Hepatocyte (in vitro differentiated cells): ENCODE data around the gene CELA3A.

Experiments
- CTCF ChIP-seq: fragments of 200-600 bp; sonication (generic); IDR thresholded peaks from 2 replicates; pipeline ENCODE4 v1.5.1; 2016; ENCODE audit warnings: antibody characterized with exemption, mild to moderate bottlenecking; ENCODE audit not compliant: poor library complexity
- EZH2 ChIP-seq: fragments of 200-600 bp; sonication (generic); IDR thresholded peaks from 2 replicates; pipeline ENCODE4 v1.6.1; 2016; ENCODE audit warnings: antibody characterized with exemption, mild to moderate bottlenecking, borderline replicate concordance
- EZH2phosphoT487 ChIP-seq: fragments of 200-600 bp; sonication (generic); IDR thresholded peaks from one replicate; pipeline ENCODE4 v1.6.1; 2018; ENCODE audit warnings: antibody characterized with exemption, mild to moderate bottlenecking, low read depth, moderate library complexity; ENCODE audit not compliant: unreplicated experiment, severe bottlenecking

- TF ChIP-seq CTCF: no peak
- TF ChIP-seq EZH2phosphoT487: no peak
- no peak for TF ChIP-seq EZH2
Observed at GRCh38 chr1:22045604-22046228, 44.3 kb downstream of the CELA3A start.
